Kidney glomerular epithelial cell (primary cell): Measurements from ENCODE around the gene SLC4A11.
"Not testable (repeated sequence)": the region's sequence is repeated elsewhere in the genome, so short reads cannot be mapped to it uniquely, and the experiment has no call there.

Source experiments
- DNase-seq: peaks from one replicate; lab custom pipeline; 2025; lab: John Stamatoyannopoulos, UW

SLC4A11 gene

DNA sequence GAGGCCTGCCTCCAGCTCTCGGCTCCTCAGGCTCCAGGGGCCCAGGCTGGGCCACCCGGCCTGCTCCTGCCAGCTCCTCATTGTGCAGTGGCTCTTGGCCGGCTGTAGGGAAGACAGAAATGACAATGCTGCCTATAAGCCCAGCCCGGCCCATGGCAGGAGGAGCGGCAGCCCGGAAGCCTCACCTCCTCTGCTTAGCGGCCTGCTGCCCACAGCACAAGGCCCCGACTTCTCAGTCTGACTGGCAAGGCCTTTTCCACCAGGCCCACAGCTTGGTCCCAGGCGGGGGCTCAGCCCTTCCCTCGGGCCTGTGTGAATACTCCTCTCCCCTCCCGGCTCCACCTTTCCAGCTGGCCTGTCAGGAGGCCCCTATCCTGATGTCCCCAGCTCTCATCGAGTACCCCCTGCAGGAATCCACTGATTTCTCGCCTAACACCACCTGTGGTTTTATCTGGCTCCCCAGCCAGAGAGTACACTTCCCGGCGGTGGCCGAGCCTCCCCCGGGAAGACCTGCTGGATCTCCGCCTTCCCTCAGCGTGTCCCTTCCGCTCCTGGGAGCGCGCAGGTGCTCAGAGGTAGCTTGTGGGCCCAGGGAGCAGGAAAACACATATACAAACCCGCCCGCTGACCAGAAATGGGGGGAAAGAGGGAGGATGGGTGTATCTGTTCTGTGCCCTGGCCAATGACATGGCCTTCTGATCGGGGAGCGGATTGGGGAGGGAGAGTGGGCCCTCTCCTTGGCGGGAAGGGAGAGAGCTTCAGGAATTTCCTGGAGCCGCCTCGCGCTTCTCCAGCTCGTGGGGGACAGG lies 35.5 kb downstream of the SLC4A11 start:
- no peak for DNase-seq

GRCh38 chr20:3202965-3203314 lies 36.0 kb downstream of the SLC4A11 start:
- DNase-seq: no peak

DNA sequence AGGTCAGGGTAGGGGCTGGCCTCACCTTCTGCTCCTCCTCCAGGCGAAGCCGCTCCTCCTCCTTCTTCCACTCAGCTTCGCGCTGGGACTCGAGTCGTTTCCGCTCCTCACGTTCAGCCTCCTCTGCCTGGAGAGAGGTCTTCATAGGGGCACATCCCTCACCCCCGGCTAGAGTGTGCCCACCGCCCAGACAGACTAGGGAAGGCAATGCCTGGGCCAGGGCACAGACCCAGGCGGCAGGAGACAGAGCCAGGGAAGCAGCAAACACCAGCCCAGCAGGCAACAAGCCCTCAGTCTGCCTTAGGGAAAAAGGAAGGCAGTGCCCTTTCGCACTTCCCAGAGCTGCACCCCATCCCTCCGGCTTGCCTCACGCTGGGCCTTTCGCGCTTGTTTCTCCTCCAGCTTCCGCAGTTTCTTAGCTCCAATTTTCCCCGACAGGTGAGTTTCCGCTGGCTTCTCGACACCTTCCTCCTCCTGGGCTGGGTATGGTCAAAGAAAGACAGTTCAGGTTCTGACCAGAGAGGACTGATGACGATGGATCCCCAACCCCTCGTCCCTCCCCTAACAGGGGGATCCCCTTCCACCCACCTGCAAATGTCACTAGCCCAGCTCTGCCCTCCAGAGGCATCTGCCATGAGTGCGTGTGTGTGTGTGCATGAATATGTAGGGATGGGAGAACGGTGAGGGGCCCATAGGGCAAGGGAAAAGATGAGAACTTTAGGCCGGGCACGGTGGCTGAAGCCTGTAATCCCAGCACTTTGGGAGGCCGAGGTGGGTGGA lies 38.8 kb downstream of the SLC4A11 start:
- DNase-seq: no peak

- DNase-seq: no peak
Measured at GRCh38 chr20:3199206-3199605, 39.8 kb downstream of the SLC4A11 start.

GRCh38 chr20:3195590-3196237 lies 43.3 kb downstream of the SLC4A11 start:
- DNase-seq: no peak

DNA sequence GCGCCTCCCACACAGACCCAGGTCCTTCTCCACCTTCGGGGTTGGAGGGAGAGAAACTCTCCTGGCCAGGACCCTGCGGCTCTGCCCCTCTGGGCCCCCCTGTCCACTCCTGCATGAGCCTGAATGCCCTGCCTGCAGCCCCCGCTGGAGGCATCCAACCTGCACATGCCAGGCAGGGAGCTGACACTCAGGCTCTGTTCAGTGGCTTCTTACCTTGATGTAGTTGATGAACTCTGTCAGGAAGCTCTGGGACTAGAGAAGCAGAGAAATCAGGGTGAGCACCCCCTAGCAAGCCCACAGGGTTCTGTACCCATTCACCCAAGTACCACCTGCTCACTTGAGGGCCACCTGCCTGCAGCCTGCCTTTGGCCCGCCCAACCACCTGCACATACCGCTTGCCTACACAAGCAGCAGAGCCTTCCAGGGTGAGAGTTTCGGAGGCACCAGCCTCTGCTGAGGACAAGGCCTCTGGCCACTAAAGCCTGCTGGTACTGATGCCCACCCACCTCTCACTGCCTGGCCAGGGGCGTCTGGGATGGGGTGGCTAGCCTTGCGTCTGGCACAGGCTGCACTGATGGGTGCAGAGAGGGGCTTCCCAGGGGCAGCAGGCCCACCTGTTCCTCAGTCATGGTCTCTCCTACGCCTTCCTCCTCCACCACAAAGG lies 44.2 kb downstream of the SLC4A11 start:
- no peak for DNase-seq

- DNase-seq: no peak
Measured at GRCh38 chr20:3193806-3194616, 45.0 kb downstream of the SLC4A11 start.

DNA sequence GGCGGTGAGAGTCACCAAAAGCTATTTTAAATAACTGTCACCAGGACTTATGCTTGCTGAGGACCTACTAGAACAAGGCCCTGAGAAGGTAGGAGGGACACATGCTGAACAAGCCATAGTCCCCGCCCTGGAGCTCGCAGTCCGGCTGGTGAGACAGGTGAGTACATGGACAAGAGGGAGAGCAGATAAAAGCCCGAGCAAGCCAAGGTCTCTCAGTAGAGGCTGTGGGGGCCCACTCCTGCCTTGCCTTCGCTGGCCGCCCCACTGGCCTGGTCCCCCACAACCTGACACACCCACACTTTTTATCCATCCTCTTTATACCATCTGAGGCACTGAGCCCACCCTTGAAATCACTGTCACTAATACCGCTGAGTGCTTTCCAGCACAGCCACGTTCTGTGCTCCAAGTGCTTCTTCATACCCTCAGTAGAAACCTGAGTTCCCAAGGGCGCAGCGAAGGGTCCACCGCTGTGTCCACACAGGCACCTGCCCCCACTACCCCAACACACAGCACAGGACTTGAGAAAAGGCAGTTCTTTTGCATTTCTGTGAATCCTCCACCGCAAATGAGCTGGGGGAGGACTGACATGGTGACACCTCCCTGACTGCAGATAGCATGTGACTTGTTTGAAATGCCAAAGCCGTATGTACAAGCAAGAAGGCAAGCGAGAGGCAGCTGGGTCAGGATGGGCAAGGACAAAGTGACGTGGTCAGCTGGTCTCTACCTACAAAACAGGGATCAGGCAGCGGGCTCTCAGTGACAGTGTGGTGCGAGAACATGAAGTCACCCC lies 46.6 kb downstream of the SLC4A11 start:
- DNase-seq: no peak

- DNase-seq: no peak
Measured at GRCh38 chr20:3190681-3191111, 48.3 kb downstream of the SLC4A11 start.

DNA sequence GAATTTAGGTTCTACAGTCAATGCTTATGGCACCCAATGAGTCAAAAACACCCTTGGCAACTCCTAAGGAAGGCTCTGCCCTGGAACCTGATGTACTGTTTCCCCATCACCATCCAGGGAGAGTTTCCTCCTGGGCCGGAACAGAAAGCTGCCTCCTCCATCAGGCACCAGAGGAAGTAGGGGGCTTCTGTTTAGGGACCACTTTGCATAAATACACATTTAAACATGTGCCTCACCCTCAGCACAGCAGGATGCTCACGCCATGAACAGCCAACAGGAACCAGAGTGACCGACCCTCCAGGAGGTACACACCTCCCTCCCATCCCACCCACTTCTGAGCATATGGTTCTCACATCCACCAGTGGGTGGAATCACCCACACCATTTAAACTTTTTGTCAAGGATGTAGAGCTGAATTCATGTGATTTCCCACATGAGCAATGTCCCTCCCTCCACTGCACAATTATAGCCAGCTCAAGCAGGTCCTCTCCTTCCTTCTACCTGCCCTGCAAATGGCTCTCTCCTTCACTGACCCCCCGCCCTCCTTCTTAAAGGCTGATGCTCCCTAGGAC lies 49.3 kb downstream of the SLC4A11 start:
- no peak for DNase-seq

DNA sequence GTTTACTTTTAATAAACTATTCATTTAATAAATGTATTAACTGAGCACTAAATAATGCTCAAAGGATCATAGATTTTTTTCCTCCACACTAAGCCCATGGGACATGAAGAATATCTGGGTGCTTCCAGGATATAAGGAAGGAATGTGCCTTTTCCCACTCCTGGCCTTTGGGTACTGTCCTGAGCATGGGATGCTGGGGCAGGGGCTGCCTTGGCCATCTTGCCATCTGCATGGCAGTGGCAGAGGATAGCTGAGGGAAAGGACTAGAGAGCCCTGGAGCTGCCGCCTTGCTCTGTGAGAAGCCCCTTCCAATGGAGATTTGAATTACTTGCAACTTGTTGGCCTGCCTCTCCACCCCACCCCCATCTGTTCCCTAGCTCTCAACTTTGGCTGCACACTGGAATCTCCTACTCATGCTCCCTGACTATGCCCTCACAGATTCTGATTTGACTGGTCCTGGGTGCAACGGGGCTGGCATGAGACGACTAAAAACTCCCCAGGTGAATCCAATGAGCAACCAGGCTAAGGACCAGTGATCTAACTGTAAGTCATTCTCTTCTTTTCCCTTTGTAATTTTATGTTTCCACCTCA lies 50.1 kb downstream of the SLC4A11 start:
- no peak for DNase-seq

GRCh38 chr20:3187861-3188260 lies 51.1 kb downstream of the SLC4A11 start:
- DNase-seq: not testable (repeated sequence)

GRCh38 chr20:3183896-3184612 lies 54.9 kb downstream of the SLC4A11 start:
- DNase-seq: no peak

DNA sequence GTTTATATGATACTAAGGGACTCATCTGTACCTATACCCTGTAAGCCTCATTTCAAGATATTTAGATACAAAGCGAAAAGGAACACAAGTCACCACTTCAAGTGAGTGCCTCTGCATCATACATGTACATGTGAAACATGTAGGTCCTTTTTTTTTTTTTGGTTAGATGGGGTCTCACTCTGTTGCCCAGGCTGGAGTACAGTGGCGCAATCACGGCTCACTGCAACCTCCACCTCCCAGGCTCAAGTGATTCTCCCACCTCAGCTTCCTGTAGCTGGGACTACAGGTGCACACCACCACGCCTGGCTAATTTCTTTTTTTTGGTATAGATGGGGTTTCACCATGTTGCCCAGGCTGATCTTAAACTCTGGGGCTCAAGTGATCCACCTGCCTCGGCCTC lies 56.6 kb downstream of the SLC4A11 start:
- not testable (repeated sequence) for DNase-seq

- no peak for DNase-seq
Measured at GRCh38 chr20:3181270-3181669, 57.7 kb downstream of the SLC4A11 start.

DNA sequence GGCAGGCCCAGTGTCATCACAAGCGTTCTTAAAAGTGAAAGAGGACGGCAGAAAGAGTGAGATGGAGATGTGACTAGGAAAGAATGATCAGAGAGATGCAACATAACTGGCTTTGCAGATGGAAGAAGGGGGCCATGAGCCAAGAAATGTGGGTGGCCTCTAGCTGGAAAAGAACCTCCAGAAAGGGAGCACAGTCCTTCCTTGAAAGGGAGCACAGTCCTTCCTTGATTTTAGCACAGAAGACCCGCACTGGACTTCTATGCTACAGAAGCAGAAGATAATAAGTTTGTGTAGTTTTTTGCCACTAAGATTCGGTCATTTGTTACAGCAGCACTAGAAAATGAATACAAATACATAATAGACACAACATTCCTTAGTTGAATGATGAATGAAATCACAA lies 58.7 kb downstream of the SLC4A11 start:
- no peak for DNase-seq

- no peak for DNase-seq
Measured at GRCh38 chr20:3177746-3178485, 61.1 kb downstream of the SLC4A11 start.
